DOHH2 (cell line): ENCODE measurements around the gene ANKRD34A.

Source experiments
- CTCF ChIP-seq: fragments of 200-600 bp; sonication (generic); IDR thresholded peaks from one replicate; pipeline ENCODE4 v1.5.1; 2014; ENCODE audit warnings: antibody characterized with exemption, mild to moderate bottlenecking, low read depth, low read length; ENCODE audit not compliant: poor library complexity, severe bottlenecking
- EZH2phosphoT487 ChIP-seq: fragments of 200-600 bp; sonication (generic); IDR thresholded peaks from 2 replicates; pipeline ENCODE4 v1.6.1; 2017; ENCODE audit warnings: borderline replicate concordance, mild to moderate bottlenecking, antibody characterized with exemption, low read length, moderate library complexity, mixed read lengths

DNA sequence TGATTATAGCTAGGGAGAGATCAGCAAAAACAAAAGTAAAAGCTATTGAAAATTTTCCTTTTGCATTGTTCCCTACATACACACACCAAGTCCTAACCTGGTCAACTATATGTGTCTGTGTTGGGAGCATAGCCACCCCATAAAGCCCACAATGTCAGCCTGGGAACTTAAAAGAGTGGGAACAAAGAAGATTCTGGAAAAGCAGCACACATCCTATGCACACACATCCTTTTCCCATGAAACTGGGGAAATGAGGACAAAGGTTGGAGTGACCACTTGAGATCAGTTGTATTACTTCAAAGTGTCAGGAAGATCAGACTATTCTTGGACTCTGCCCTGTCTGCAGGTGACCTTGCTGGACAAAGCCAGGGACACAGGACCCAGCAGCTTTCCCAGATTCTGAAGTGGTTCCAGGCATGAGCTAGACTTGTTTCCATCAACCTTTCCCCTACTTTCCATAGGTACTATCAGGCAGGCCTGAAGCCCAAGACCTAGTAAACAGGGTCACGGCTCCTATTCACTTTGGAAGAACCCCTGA, 16.2 kb upstream of the ANKRD34A start:
- no peak for TF ChIP-seq CTCF
- no peak for TF ChIP-seq EZH2phosphoT487
